VCaP (cell line): ENCODE data around the gene SBNO2.
A peak's percentile ranks its signal among the peaks of the same experiment; 100 is the strongest.
"Not testable (repeated sequence)": the region's sequence is repeated elsewhere in the genome, so short reads cannot be mapped to it uniquely, and the experiment has no call there.

Experiments
- H3K27ac ChIP-seq: fragments of 450-650 bp; 2 replicates; pipeline ENCODE4 v1.5.1; 2017
- CTCF ChIP-seq: fragments of 450-650 bp; conservative IDR thresholded peaks from 2 replicates; pipeline ENCODE4 v1.5.1; 2017; ENCODE audit warnings: mild to moderate bottlenecking, moderate library complexity

Gene SBNO2

GRCh38 chr19:1205114-1206099, 31.3 kb upstream of the SBNO2 start, which contains the start of gene STK11:
Gene STK11, plus strand, starts transcription at chr19:1205778. Its CDS starts 1,136 bp downstream, at chr19:1206914.
- no peak for TF ChIP-seq CTCF
- peak within 1 kb of the TSS; percentile 85 for H3K27ac ChIP-seq

GRCh38 chr19:1200614-1201013, 26.5 kb upstream of the SBNO2 start:
- H3K27ac ChIP-seq: not testable (repeated sequence)

GRCh38 chr19:1199531-1199930, 25.5 kb upstream of the SBNO2 start:
- no peak overlapping the region for H3K27ac ChIP-seq
- no peak for TF ChIP-seq CTCF

GRCh38 chr19:1189419-1189818, 15.4 kb upstream of the SBNO2 start:
- H3K27ac ChIP-seq: no peak overlapping the region
- TF ChIP-seq CTCF: no peak

GRCh38 chr19:1183543-1184172, 9.6 kb upstream of the SBNO2 start:
- H3K27ac ChIP-seq: no peak overlapping the region
- TF ChIP-seq CTCF: no peak

- TF ChIP-seq CTCF: no peak
- H3K27ac ChIP-seq: no peak overlapping the region; the same call in 1 of the 2 replicates
Measured at GRCh38 chr19:1182727-1183126, 8.7 kb upstream of the SBNO2 start.

- TF ChIP-seq CTCF: no peak
Measured at GRCh38 chr19:1182068-1182467, 8.0 kb upstream of the SBNO2 start.

GRCh38 chr19:1181606-1182005, 7.5 kb upstream of the SBNO2 start:
- peak overlapping the region; percentile 84 for H3K27ac ChIP-seq
- no peak for TF ChIP-seq CTCF

More at GRCh38 chr19:1182068-1182467, 8.0 kb upstream of the SBNO2 start:
- peak overlapping the region; percentile 84 for H3K27ac ChIP-seq
